Stimulated activated naive CD8-positive, alpha-beta T cell treated with anti-CD3 and anti-CD28 coated beads, Interleukin-15, amount 100 ng/mL, for 72 hours (primary cell): ENCODE data around the gene COL9A2.
"Not testable (repeated sequence)": the region's sequence is repeated elsewhere in the genome, so short reads cannot be mapped to it uniquely, and the experiment has no call there.

ENCODE experiments used
- ATAC-seq: fragments of 150-1000 bp; cut with Tn5 transposase; 2 replicates; pipeline ENCODE4 v1.10.0; 2021; ENCODE audit warnings: mild to moderate bottlenecking, moderate library complexity
- DNase-seq, 2 donors: peaks; one replicate each; pipeline ENCODE4 v3.0.0; 2021 to 2022
- H3K27ac Mint-ChIP-seq, 2 donors: one replicate each; pipeline ENCODE4 v1.8.0; 2022; ENCODE audit warnings: mild to moderate bottlenecking in 2 of 2, mixed read lengths in 2 of 2, moderate library complexity in 2 of 2
- H3K27me3 Mint-ChIP-seq: one replicate; pipeline ENCODE4 v1.8.0; 2022; ENCODE audit warnings: mixed read lengths
- H3K4me1 Mint-ChIP-seq: one replicate; pipeline ENCODE4 v1.8.0; 2022; ENCODE audit warnings: mild to moderate bottlenecking, mixed read lengths
- H3K4me3 Mint-ChIP-seq, 2 donors: one replicate each; pipeline ENCODE4 v1.8.0; 2022; ENCODE audit warnings: mild to moderate bottlenecking in 2 of 2, mixed read lengths in 2 of 2, moderate library complexity in 1 of 2
- H3K9me3 Mint-ChIP-seq, 2 donors: one replicate each; pipeline ENCODE4 v1.8.0; 2022; ENCODE audit warnings: mixed read lengths in 2 of 2

The COL9A2 gene

GRCh38 chr1:40316595-40317393 is at the start of gene COL9A2:
Gene COL9A2, minus strand, starts transcription at chr1:40317286. Its CDS starts 89 bp downstream, at chr1:40317197.
- Mint-ChIP-seq H3K4me1 (peaks cover 53% of the 10 kb centered on the region), H3K4me3 (peak within 1 kb of the TSS; percentile 93 to 94), H3K27ac (no peak within 1 kb of the TSS), H3K27me3 (peaks cover 22% of the 10 kb centered on the region), H3K9me3 (no peaks in the 10 kb centered on the region)
- peak; percentile 78 for ATAC-seq
- DNase-seq = peak; percentile 78 to 79

DNA sequence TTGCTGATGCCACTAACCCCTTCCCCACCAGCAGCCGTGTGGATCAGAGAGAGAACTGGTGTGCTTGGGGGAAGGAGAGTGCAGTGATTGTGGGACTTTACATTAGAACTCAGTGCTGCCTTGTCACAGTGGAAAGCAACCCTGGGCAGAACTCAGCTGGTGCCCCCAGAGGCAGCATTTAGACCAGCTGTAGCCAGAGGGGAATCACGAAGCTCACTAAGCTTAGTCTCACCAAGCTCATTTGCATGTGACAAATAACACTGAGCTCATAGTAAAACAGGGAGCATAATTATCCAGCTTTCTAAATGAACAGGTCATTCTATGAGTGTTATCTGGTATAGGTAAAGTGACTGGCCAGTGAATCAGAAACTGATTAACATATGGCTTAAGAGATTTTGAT is 46.6 kb upstream of the COL9A2 start:
- Mint-ChIP-seq H3K27ac (peak overlapping the region in 1 of 2 donors; percentile 81), H3K27me3 (no peaks in the 10 kb centered on the region), H3K4me3 (no peak overlapping the region), H3K9me3 (peaks cover 6 to 11% of the 10 kb centered on the region in 2 donors), H3K4me1 (peaks cover 16% of the 10 kb centered on the region)
- ATAC-seq = peak; percentile 99
- peak in 1 of 2 donors; percentile 51 for DNase-seq

GRCh38 chr1:40362699-40363098 is 45.6 kb upstream of the COL9A2 start:
- H3K4me3 Mint-ChIP-seq = no peak overlapping the region
- H3K27ac Mint-ChIP-seq = no peak overlapping the region
- peaks cover 6 to 20% of the 10 kb centered on the region in 2 donors for H3K9me3 Mint-ChIP-seq
- peaks cover 16% of the 10 kb centered on the region for H3K4me1 Mint-ChIP-seq
- no peaks in the 10 kb centered on the region for H3K27me3 Mint-ChIP-seq
- ATAC-seq = no peak
- DNase-seq = no peak

GRCh38 chr1:40362199-40362598 is 45.1 kb upstream of the COL9A2 start:
- peaks cover 6 to 20% of the 10 kb centered on the region in 2 donors for H3K9me3 Mint-ChIP-seq
- H3K4me3 Mint-ChIP-seq = no peak overlapping the region
- H3K27ac Mint-ChIP-seq = no peak overlapping the region
- H3K27me3 Mint-ChIP-seq = no peaks in the 10 kb centered on the region
- H3K4me1 Mint-ChIP-seq = peaks cover 16% of the 10 kb centered on the region
- ATAC-seq = no peak
- no peak for DNase-seq

GRCh38 chr1:40361637-40362036 is 44.6 kb upstream of the COL9A2 start:
- Mint-ChIP-seq H3K4me1 (peaks cover 16% of the 10 kb centered on the region), H3K27ac (no peak overlapping the region), H3K27me3 (no peaks in the 10 kb centered on the region), H3K4me3 (no peak overlapping the region), H3K9me3 (peaks cover 6 to 20% of the 10 kb centered on the region in 2 donors)
- no peak for ATAC-seq
- no peak for DNase-seq

DNA sequence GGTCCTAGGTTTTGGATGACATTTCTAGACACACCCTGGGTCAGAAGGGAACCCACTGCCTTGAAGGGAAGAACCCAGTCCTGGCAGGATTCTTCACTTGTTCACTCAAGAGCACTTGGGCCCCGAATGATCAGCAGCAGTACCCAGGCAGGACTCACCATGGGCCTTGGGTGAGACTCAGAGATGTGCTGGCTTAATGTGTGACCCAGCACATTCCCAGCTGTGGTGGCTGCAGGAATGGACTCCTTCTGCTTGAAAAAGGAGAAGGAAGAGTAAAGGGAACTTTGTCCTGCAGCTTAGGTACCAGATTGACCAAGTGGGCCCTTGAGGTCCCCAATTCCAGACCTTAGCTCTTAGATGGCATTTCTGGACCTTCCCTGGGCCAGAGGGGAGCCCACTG is 44.1 kb upstream of the COL9A2 start:
- DNase-seq (no peak), ATAC-seq (no peak)
- Mint-ChIP-seq H3K27ac (peak overlapping the region in 1 of 2 donors; percentile 42), H3K27me3 (no peaks in the 10 kb centered on the region), H3K9me3 (peaks cover 6 to 20% of the 10 kb centered on the region in 2 donors), H3K4me3 (no peak overlapping the region), H3K4me1 (peaks cover 16% of the 10 kb centered on the region)

- peak overlapping the region in 1 of 2 donors; percentile 69 for H3K27ac Mint-ChIP-seq
- H3K9me3 Mint-ChIP-seq = peaks cover 6 to 20% of the 10 kb centered on the region in 2 donors
- DNase-seq (no peak), ATAC-seq (no peak)
- H3K4me1 Mint-ChIP-seq = peaks cover 16% of the 10 kb centered on the region
- H3K4me3 Mint-ChIP-seq = no peak overlapping the region
- no peaks in the 10 kb centered on the region for H3K27me3 Mint-ChIP-seq
These were observed 43.5 kb upstream of the COL9A2 start for GRCh38 chr1:40360631-40361030.

DNA sequence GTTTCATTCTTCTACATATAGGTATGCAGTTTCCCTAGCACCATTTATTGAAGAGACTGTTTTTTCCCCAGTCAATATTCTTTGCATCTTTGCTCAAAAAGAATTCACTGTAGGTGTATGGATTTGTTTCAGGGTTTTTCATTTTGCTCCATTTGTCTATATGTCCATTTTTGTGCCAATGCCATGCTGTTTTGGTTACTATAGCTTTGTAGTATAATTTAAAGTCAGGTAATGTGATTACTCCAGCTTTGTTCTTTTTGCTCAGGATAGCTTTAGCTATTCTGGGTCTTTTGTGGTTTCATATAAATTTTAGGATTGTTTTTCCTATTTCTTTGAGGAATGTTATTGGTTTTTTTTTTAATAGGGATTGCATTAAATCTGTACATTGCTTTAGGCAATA is 40.5 kb upstream of the COL9A2 start:
- Mint-ChIP-seq H3K27me3 (no peaks in the 10 kb centered on the region), H3K27ac (no peak overlapping the region), H3K4me1 (peaks cover 4% of the 10 kb centered on the region), H3K9me3 (peaks cover 6 to 20% of the 10 kb centered on the region in 2 donors), H3K4me3 (no peak overlapping the region)
- DNase-seq (no peak), ATAC-seq (no peak)

GRCh38 chr1:40353082-40353481 is 36.0 kb upstream of the COL9A2 start:
- no peak for DNase-seq
- Mint-ChIP-seq H3K27ac (no peak overlapping the region), H3K27me3 (no peaks in the 10 kb centered on the region), H3K4me1 (peaks cover 14% of the 10 kb centered on the region), H3K9me3 (peaks cover 0 to 2% of the 10 kb centered on the region in 2 donors), H3K4me3 (no peak overlapping the region)
- ATAC-seq = no peak

DNA sequence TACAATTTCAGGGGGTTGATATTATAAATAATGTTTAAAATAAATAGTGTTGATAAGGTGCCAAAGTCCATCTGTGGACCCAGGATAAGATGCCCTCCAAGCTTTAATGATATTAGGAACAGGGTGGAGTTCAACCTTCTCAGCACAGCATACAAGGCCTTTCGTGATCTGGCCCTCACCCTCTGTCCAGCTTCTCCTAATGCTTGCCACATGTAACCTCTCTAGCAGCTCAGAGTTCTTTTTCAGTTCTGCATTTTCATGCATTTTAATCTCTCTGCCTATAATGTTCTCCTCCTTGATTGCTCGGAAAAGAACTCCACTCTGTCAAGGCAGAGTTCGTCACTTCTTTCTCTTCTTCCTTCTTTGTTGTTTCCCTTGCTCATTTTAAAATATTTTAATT is 35.0 kb upstream of the COL9A2 start:
- H3K4me3 Mint-ChIP-seq = no peak overlapping the region
- peaks cover 14% of the 10 kb centered on the region for H3K4me1 Mint-ChIP-seq
- no peak for ATAC-seq
- no peaks in the 10 kb centered on the region for H3K27me3 Mint-ChIP-seq
- H3K9me3 Mint-ChIP-seq = no peaks in the 10 kb centered on the region
- no peak overlapping the region for H3K27ac Mint-ChIP-seq
- DNase-seq = no peak

DNA sequence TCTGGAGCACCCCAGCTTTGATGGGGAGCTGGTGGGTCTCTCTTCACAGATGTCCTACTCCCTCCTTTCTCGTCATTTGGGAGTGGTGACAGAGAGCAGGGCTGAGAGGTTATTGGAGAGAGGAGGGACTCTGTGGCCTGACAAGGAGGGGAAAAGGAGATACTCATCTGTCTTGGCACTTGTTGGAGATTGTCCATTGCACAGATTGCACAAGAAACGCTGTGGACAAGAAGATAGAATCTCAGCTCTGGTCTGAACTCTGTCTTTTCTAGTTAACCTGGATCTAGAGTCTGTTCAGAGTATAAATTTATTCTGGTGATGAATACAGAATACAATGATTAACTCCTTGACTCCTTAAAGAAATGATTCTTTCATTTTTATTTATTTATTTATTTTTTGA is 34.0 kb upstream of the COL9A2 start:
- ATAC-seq = no peak
- DNase-seq = no peak
- Mint-ChIP-seq H3K4me3 (no peak overlapping the region), H3K9me3 (no peaks in the 10 kb centered on the region), H3K27me3 (no peaks in the 10 kb centered on the region), H3K27ac (no peak overlapping the region), H3K4me1 (peaks cover 14% of the 10 kb centered on the region)

- no peak for DNase-seq
- no peaks in the 10 kb centered on the region for H3K27me3 Mint-ChIP-seq
- H3K4me1 Mint-ChIP-seq = peaks cover 15% of the 10 kb centered on the region
- ATAC-seq = no peak
- no peak overlapping the region for H3K4me3 Mint-ChIP-seq
- no peak overlapping the region for H3K27ac Mint-ChIP-seq
- H3K9me3 Mint-ChIP-seq = no peaks in the 10 kb centered on the region
These were observed 33.3 kb upstream of the COL9A2 start for GRCh38 chr1:40350391-40350790.

DNA sequence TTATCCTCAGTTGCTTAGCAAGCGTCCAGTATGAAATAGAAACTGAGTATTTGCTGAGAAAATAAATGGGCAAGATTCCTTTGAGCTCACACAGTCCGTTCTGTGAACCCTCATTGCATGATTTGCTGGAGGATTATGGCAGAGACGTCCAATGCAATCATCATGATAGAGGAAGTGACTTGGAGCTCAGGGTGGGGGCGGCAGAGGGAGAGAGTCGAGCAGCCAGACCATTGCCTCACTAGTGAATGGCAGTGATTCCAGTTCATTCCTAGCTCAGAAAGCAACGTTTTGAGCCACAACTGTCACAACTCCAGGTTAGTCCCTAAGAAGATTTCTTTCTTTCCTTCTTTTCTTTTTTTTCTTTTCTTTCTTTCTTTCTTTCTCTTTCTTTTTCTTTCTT is 27.5 kb upstream of the COL9A2 start:
- peak; percentile 39 for ATAC-seq
- Mint-ChIP-seq H3K9me3 (no peaks in the 10 kb centered on the region), H3K27me3 (no peaks in the 10 kb centered on the region), H3K4me1 (peaks cover 58% of the 10 kb centered on the region), H3K4me3 (peak overlapping the region; percentile 68 to 76), H3K27ac (peak overlapping the region; percentile 9 to 85)
- DNase-seq = peak in 1 of 2 donors; percentile 28

- ATAC-seq (peak; percentile 70), DNase-seq (peak; percentile 22 to 54)
- not testable (repeated sequence) for H3K9me3 Mint-ChIP-seq, H3K27me3 Mint-ChIP-seq
- Mint-ChIP-seq H3K4me1 (peaks cover 71% of the 10 kb centered on the region), H3K4me3 (peak overlapping the region; percentile 60 to 61), H3K27ac (peak overlapping the region; percentile 100)
These were observed 25.3 kb upstream of the COL9A2 start for GRCh38 chr1:40342381-40342717.

GRCh38 chr1:40341491-40342380 is 24.6 kb upstream of the COL9A2 start:
- DNase-seq = peak; percentile 24 to 40

More at GRCh38 chr1:40341491-40342380, 24.6 kb upstream of the COL9A2 start:
- no peaks in the 10 kb centered on the region for H3K27me3 Mint-ChIP-seq
- peaks cover 71% of the 10 kb centered on the region for H3K4me1 Mint-ChIP-seq
- H3K9me3 Mint-ChIP-seq = no peaks in the 10 kb centered on the region
- peak overlapping the region; percentile 60 to 61 for H3K4me3 Mint-ChIP-seq
- peak overlapping the region; percentile 100 for H3K27ac Mint-ChIP-seq
- ATAC-seq = peak; percentile 73
